Measurements from ENCODE around the gene COL4A1.

COL4A1 gene

GRCh38 chr13:110227864-110228643 lies 78.9 kb downstream of the COL4A1 start:
- TF ChIP-seq, protein P1, sequence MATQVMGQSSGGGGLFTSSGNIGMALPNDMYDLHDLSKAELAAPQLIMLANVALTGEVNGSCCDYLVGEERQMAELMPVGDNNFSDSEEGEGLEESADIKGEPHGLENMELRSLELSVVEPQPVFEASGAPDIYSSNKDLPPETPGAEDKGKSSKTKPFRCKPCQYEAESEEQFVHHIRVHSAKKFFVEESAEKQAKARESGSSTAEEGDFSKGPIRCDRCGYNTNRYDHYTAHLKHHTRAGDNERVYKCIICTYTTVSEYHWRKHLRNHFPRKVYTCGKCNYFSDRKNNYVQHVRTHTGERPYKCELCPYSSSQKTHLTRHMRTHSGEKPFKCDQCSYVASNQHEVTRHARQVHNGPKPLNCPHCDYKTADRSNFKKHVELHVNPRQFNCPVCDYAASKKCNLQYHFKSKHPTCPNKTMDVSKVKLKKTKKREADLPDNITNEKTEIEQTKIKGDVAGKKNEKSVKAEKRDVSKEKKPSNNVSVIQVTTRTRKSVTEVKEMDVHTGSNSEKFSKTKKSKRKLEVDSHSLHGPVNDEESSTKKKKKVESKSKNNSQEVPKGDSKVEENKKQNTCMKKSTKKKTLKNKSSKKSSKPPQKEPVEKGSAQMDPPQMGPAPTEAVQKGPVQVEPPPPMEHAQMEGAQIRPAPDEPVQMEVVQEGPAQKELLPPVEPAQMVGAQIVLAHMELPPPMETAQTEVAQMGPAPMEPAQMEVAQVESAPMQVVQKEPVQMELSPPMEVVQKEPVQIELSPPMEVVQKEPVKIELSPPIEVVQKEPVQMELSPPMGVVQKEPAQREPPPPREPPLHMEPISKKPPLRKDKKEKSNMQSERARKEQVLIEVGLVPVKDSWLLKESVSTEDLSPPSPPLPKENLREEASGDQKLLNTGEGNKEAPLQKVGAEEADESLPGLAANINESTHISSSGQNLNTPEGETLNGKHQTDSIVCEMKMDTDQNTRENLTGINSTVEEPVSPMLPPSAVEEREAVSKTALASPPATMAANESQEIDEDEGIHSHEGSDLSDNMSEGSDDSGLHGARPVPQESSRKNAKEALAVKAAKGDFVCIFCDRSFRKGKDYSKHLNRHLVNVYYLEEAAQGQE (IDR thresholded peaks at IDR 0.05; ENCODE audit: insufficient read depth in 1 of 2, low read depth in 2 of 2, low read length in 2 of 2), result no peak
- TF ChIP-seq TAF1 (IDR thresholded peaks at IDR 0.05; ENCODE audit: borderline replicate concordance, insufficient read depth, low read length), result no peak
- no peak for TF ChIP-seq SIN3A (IDR thresholded peaks at IDR 0.05; ENCODE audit: borderline replicate concordance, insufficient read depth, low read length)
- TF ChIP-seq POLR2AphosphoS5 (IDR thresholded peaks at IDR 0.05; ENCODE audit: low read depth, low read length), result no peak
- no peak for TF ChIP-seq FOXP2 (optimal IDR thresholded peaks at IDR 0.05; ENCODE audit: borderline replicate concordance, extremely low read depth, extremely low read length, insufficient read depth)

DNA sequence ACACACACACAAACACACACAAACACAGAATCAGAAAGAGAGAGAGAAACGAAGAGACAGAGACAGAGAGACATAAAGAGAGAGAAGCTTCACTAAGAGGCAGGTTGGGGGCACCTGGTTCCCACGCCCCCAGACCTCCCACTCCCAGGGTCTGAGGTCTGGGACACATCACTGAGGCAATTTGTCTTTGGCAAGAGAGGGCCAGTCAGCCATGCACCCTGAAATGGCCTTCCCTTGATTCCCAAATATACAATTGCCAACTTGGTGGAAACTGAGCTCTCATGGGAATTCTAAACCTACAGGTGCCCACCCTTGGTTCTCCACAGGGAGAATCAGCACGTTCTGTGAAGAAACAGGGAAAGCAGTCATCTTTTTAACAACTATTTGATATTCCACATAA lies 79.5 kb downstream of the COL4A1 start:
- TF ChIP-seq FOXP2 (optimal IDR thresholded peaks at IDR 0.05; ENCODE audit: borderline replicate concordance, extremely low read depth, extremely low read length, insufficient read depth), result no peak
- TF ChIP-seq SIN3A (IDR thresholded peaks at IDR 0.05; ENCODE audit: borderline replicate concordance, insufficient read depth, low read length), result no peak
- TF ChIP-seq, protein P1 (IDR thresholded peaks at IDR 0.05; ENCODE audit: insufficient read depth in 1 of 2, low read depth in 2 of 2, low read length in 2 of 2), result no peak
- TF ChIP-seq POLR2AphosphoS5 (IDR thresholded peaks at IDR 0.05; ENCODE audit: low read depth, low read length), result no peak
- TF ChIP-seq TAF1 (IDR thresholded peaks at IDR 0.05; ENCODE audit: borderline replicate concordance, insufficient read depth, low read length), result no peak

DNA sequence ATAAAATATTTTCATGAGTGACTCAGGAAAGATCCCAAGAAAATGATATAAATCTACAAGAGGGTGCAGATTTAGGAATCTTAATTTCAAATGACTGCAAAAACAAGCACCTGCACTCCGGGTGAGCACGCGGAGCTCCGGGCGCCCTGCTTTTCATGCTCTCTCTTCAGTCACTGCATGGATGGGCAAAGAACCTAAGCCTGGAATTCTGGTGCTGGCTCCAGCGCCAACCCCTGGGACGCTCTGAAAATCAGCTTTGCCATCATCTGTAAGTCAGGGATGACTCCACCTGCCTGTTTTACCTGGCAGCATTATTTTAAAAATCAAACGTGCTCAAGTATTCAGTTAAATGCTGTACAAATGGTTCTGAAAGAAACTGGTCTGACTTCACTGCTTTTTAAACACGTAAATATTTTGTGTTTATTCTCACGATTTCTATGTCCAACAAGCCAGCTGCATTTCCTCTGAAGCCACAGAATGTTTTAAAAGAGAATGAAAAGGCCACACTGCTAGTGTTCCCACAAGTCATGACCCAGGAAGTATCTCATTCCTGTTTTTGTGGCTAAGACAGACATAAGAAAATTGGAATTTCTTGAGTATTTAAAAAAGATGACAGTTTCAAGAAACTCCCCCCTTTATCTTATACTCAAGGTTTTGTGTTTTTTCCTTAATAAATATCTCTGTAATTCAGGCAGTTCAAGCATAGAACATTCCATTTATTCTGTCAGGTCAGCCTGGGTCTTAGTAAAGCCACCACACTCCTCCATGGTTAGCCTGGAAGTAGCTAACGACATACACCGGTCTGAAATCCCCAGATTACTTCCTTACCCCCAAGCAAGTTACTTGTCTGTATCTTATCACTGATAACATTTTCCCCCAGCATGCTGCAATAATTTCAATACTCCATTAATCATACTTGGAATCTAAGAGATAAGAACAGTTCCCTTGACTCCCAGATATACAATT lies 81.1 kb downstream of the COL4A1 start:
- TF ChIP-seq SIN3A (IDR thresholded peaks at IDR 0.05; ENCODE audit: borderline replicate concordance, insufficient read depth, low read length) (no peak), POLR2AphosphoS5 (IDR thresholded peaks at IDR 0.05; ENCODE audit: low read depth, low read length) (no peak), TAF1 (IDR thresholded peaks at IDR 0.05; ENCODE audit: borderline replicate concordance, insufficient read depth, low read length) (no peak), FOXP2 (optimal IDR thresholded peaks at IDR 0.05; ENCODE audit: borderline replicate concordance, extremely low read depth, extremely low read length, insufficient read depth) (no peak)
- TF ChIP-seq, protein P1 (IDR thresholded peaks at IDR 0.05; ENCODE audit: insufficient read depth in 1 of 2, low read depth in 2 of 2, low read length in 2 of 2), result no peak

GRCh38 chr13:110225003-110225402 lies 82.0 kb downstream of the COL4A1 start:
- TF ChIP-seq TAF1 (IDR thresholded peaks at IDR 0.05; ENCODE audit: borderline replicate concordance, insufficient read depth, low read length) (no peak), FOXP2 (optimal IDR thresholded peaks at IDR 0.05; ENCODE audit: borderline replicate concordance, extremely low read depth, extremely low read length, insufficient read depth) (no peak), POLR2AphosphoS5 (IDR thresholded peaks at IDR 0.05; ENCODE audit: low read depth, low read length) (no peak), SIN3A (IDR thresholded peaks at IDR 0.05; ENCODE audit: borderline replicate concordance, insufficient read depth, low read length) (no peak)
- TF ChIP-seq, protein P1 (IDR thresholded peaks at IDR 0.05; ENCODE audit: insufficient read depth in 1 of 2, low read depth in 2 of 2, low read length in 2 of 2), result no peak
